T-helper 9 cell (primary cell): Measurements from ENCODE around the gene CIART.
"Not testable (repeated sequence)": the region's sequence is repeated elsewhere in the genome, so short reads cannot be mapped to it uniquely, and the experiment has no call there.

ENCODE experiments used
- DNase-seq: peaks from one replicate; pipeline ENCODE4 v3.0.0-alpha.2; 2020

The CIART gene

DNA sequence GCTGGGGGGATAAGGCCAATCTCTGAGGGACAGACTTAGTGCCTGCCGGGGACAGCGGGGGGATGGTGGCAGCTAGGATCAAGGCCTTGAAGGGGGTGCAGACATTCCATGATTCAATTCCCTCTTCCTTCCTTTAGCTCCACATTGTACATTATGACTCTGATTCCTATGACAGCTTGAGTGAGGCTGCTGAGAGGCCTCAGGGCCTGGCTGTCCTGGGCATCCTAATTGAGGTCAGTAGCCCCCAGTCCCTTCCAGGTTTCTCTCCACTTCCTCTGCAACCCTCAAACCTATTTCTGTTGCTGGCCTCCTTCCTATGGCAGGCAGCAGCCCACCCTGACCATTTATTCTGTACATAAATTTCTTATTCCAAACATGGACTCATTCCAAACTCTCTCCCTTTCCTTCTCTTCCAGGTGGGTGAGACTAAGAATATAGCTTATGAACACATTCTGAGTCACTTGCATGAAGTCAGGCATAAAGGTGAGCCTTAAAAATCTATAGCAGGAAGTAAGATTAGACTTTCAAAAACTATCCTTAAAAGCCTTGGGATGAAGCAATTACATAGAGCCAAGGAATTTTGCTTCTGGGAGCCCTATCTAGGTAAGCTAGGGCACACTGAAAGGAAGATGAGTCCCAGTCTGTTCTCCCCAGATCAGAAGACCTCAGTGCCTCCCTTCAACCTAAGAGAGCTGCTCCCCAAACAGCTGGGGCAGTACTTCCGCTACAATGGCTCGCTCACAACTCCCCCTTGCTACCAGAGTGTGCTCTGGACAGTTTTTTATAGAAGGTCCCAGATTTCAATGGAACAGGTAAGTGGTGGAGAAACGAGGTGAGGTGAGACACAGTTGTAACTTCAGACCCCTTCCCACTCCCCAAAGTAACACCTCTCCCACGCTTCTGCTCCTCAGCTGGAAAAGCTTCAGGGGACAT is 19.7 kb upstream of the CIART start:
- DNase-seq, result no peak

DNA sequence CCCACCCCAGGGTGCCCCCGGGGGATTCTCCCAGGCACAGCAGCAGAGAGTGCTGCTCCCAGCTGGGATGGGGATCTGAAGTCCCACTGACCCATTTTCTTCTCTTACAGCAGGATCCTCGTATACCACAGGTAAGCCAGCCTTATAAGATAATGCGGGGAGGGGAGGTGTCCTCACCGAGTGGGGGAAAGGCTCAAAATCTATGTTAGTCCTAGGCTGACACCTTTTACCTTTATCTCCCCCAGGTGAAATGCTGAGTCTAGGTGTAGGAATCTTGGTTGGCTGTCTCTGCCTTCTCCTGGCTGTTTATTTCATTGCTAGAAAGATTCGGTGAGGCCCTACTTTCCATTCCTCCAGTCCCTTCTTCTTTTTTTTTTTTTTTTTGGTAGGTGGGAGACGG is 18.8 kb upstream of the CIART start:
- DNase-seq, result no peak

GRCh38 chr1:150267896-150268295 is 14.5 kb upstream of the CIART start:
- no peak for DNase-seq

GRCh38 chr1:150268340-150268704 is 14.0 kb upstream of the CIART start:
- peak; percentile 31 for DNase-seq

DNA sequence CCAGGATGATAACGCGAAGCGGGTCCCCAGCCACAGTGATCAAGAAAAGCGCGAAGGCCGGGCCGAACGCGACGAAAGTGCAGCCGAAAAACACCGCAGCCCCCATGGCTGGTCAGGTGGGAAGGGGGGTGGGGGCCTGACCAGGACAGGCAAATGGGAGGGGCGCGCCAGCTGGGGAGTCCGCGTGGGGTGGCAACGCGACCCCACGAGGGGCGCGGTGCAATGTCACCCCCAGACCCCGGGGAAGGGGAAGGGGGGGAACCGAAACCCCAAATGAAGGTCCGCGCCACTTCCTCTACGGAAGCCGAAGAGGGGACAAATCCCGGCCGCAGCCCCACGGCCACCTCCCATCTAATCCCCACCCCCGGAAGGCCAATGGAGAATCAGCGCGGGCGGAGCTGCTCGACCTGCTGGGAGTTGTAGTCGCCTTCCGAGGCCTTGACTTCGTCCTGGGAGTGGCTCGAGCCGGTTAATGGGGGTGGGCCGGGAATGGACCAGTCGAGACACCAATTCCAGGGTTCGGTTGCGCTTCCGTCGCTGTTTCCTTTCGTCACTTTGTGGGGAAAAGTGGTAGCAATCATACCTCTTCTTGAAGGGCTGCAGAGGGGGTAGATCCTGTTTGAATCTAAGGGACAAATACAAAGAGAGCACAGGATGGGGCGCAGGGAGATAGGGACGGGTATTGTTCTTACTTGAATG is 13.5 kb upstream of the CIART start, which contains the start of gene APH1A:
APH1A (minus strand) TSS at position 312 of the 699 bp plus-strand sequence; CDS start at position 106, 206 bp downstream.
- peak; percentile 83 for DNase-seq

GRCh38 chr1:150269451-150269850 is 12.9 kb upstream of the CIART start:
- no peak for DNase-seq

- DNase-seq, result no peak
Measured at GRCh38 chr1:150271291-150271959, 10.9 kb upstream of the CIART start.

GRCh38 chr1:150273311-150273710 is 9.0 kb upstream of the CIART start:
- no peak for DNase-seq

GRCh38 chr1:150280138-150280707 is 2.1 kb upstream of the CIART start:
- no peak for DNase-seq

DNA sequence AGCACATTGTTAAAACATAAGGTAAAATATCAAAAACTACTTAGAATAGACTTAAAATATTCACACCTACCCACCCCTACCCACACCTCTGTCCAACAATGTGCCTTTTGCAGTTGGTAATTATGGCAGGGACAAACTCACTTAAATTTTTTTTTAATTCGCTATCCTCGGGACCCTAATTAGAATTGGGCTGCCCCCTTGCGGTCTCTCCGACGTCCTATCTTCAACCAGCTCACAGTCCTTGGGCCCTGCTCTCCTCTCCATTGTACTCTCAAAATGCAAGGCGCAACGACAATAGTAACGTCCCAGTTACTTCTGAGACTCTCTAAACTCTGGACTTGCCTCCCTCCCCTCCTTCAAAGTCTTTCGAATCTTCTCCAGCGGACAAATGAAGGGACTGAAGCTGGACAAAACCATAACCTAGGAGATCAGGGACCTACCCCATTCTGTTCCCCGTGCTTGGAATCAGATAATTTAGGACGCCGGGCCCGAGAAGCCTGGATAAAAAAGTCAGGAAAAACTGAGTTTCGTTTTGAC is 1.1 kb upstream of the CIART start:
- peak; percentile 22 for DNase-seq

GRCh38 chr1:150282558-150282958 is 204 bp downstream of the CIART start:
- no peak for DNase-seq

DNA sequence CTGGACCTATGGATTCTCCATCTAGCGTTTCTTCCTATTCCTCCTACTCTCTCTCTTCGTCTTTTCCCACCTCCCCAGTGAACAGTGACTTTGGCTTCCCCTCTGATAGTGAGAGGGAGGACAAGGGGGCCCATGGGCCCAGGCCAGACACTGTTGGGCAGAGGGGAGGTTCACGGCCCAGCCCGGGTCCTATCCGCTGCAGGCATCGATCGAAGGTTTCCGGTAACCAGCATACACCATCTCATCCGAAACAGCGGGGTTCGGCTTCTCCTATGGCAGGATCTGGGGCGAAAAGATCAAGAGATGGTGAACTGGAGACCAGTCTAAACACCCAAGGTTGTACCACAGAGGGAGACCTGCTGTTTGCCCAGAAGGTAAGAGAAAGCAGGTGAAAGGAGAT is 906 bp downstream of the CIART start:
- DNase-seq, result no peak

DNA sequence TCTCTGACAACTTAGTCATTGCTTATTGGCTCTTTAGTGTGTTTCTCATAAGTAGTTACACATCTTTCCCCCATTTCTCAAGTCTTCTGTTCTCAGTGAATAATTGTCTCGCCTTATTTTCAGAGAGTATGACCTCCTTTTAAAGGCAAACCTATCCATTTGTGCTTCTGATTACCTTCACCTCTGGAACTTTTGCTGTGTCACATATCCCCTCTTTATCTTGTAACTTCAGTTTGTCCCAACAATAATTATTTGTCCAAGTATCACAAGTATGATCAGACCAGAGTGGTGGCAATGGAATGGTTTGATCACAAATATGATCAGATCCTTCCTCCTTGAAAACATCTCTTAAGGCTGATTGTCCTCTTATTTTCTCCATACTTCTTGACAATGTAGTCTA is 6.0 kb downstream of the CIART start:
- DNase-seq, result no peak

GRCh38 chr1:150288822-150289221 is 6.5 kb downstream of the CIART start:
- DNase-seq, result no peak

GRCh38 chr1:150293433-150294253 is 11.3 kb downstream of the CIART start, which contains the start of gene MRPS21:
TSS of gene MRPS21 (plus strand) at chr1:150293861. CDS start at chr1:150294367, 506 bp downstream.
- DNase-seq, result peak; percentile 75

DNA sequence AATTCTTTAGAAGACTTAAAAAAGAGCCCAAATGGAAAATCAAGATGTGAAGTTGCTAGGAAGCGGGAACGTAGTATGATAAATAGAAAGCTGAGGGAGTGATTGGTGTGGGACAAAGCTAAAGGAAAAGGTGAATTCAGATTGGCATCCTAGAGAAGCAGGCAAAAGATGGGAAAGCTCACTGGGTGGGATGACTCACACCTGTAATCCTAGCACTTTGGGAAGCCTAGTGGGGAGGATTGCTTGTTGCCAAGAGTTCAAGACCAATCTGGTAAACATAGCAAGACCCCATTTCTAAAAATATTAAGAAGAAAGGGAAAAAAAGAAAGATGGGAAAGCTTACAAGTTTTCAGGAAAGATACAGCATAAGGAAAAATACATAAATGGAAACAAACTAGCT is 13.1 kb downstream of the CIART start:
- no peak for DNase-seq

GRCh38 chr1:150299716-150300115 is 17.4 kb downstream of the CIART start:
- no peak for DNase-seq

DNA sequence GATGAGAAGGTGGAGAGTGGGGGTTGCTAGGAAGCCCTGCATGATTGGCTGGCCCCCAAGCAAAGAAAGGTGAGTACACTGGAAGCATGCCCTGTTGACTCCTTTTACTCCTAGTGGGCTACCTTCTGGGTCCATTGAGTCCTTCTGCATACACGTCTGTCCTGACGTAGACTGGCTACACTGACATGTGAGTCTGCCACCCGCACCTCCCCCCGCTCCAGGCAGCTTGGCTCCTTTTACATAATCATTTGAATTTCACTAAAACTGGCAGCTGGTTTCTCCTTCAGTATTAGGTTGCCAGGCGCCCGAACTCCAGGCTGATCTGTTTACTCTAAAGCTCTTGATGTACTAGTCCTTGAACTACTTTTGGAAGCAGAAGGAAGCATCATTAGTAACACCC is 20.0 kb downstream of the CIART start:
- no peak for DNase-seq

DNA sequence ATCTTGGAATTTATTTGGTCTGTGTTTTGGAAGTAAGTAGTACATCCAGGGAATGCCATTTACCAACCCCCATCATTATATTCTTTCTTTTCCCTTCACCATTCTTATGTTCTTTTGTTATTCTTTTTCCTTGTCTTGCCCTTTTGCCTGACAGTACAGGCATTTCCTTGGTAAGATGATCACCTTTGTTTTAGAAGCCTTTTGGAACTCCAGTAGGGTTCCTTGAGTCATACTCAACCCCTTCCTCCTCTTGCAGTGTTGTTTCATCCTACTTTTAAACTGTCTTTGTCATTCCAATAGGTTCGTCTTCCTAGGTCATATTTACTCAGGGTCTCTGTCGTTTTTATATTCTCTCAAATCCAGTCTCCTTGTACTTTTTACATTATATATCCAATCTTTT is 20.5 kb downstream of the CIART start:
- DNase-seq, result no peak

GRCh38 chr1:150308585-150308984 is 26.2 kb downstream of the CIART start:
- DNase-seq, result not testable (repeated sequence)

- DNase-seq, result no peak
Measured at GRCh38 chr1:150309758-150310508, 27.6 kb downstream of the CIART start.
